Adrenal gland (tissue), 5 donors: ENCODE results near the gene CHMP4A.

Experiments
- CTCF ChIP-seq, 6 experiments: fragments of 450-650 bp in 4 of 6; fragments of 200-600 bp in 2 of 6; sonication (generic) in 1 of 6; IDR thresholded peaks; 1 replicate in 5 of 6; 2 replicates in 1 of 6; pipeline versions ENCODE4 v1.5.1 to v1.8.0; 2016 to 2021; ENCODE audit warnings: antibody characterized with exemption in 6 of 6, mild to moderate bottlenecking in 2 of 6, moderate library complexity in 1 of 6
- POLR2A ChIP-seq, 2 donors: fragments of 450-650 bp; IDR thresholded peaks; one replicate each; pipeline ENCODE4 v1.6.1; 2017; ENCODE audit warnings: antibody characterized with exemption in 2 of 2, mild to moderate bottlenecking in 2 of 2, moderate library complexity in 1 of 2
- donor health status: DM: no; HTN: no; CAD: no.

GRCh38 chr14:24261256-24261968 lies 48.1 kb upstream of the CHMP4A start:
- TF ChIP-seq CTCF (IDR thresholded peaks at IDR 0.05) (no peak), POLR2A (IDR thresholded peaks at IDR 0.05) (no peak)
